ENCODE measurements around the gene HSPA1A. TPM values are rescaled to one million over a fixed set of nuclear protein-coding genes. Genes with fewer than 3 reads are reported as not detected.

Gene HSPA1A
- total and polyA plus RNA-seq, 9 of the 15 experiments (the other 6 are each of a cell fraction or from before 2014, with no cell fraction given), result 2.2 to 273 (median 107) TPM

DNA sequence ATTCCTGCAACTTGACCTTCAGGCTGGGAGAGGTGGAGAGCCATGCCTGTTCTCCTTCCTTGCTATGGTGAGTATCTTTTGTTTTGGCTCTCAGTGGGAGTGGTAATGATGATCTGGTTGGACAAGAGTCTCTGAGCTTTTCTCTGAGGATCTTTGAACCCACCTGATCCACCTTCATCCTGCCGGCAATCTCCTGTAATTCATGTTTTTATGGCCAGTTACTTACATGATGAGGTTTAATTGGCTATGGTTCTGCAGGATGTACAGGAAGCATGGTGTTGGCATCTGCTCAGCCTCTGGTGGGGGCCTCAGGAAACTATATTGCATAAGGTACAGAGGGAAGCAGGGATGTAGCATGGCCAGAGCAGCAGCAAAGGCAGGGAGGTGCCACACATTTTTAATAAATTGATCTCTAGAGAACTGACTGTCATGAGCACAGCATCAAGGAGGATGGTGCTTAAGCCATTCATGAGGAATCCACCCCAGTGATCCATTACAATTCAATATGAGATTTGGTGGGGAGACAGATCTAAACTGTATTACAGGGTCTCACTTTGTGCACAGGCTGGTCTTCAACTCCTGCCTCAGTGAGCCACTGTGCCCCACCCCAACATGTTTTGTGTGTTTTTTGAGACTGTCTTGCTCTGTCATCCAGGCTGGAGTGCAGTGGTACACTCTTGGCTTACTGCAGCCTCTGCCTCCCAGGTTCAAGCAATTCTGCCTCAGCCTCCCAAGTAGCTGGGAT lies 22.2 kb downstream of the HSPA1A start (continued):
- no peak for TF ChIP-seq TSHZ1 (CRISPR knock-in tag; IDR thresholded peaks at IDR 0.05)
- TF ChIP-seq, protein P1, sequence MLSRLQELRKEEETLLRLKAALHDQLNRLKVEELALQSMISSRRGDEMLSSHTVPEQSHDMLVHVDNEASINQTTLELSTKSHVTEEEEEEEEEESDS (CRISPR knock-in tag; IDR thresholded peaks at IDR 0.05), result no peak
- 0 out of 2 replicates have a peak, but pooled peaks have one; percentile 70 for TF ChIP-seq CAMTA2 (CRISPR knock-in tag; conservative IDR thresholded peaks at IDR 0.05)
- no peak for TF ChIP-seq MYNN (IDR thresholded peaks at IDR 0.05)
- TF ChIP-seq MYNN (CRISPR knock-in tag; IDR thresholded peaks at IDR 0.05), result no peak
- no peak for TF ChIP-seq PCBP2 (IDR thresholded peaks at IDR 0.05; ENCODE audit: low read depth, low read length, poor library complexity, severe bottlenecking)
- 0 out of 2 replicates have a peak, but pooled peaks have one; percentile 14 for TF ChIP-seq POLR2AphosphoS5 (IDR thresholded peaks at IDR 0.05; ENCODE audit: control insufficient read depth, insufficient read depth, low read depth, low read length)
- TF ChIP-seq, protein P2, sequence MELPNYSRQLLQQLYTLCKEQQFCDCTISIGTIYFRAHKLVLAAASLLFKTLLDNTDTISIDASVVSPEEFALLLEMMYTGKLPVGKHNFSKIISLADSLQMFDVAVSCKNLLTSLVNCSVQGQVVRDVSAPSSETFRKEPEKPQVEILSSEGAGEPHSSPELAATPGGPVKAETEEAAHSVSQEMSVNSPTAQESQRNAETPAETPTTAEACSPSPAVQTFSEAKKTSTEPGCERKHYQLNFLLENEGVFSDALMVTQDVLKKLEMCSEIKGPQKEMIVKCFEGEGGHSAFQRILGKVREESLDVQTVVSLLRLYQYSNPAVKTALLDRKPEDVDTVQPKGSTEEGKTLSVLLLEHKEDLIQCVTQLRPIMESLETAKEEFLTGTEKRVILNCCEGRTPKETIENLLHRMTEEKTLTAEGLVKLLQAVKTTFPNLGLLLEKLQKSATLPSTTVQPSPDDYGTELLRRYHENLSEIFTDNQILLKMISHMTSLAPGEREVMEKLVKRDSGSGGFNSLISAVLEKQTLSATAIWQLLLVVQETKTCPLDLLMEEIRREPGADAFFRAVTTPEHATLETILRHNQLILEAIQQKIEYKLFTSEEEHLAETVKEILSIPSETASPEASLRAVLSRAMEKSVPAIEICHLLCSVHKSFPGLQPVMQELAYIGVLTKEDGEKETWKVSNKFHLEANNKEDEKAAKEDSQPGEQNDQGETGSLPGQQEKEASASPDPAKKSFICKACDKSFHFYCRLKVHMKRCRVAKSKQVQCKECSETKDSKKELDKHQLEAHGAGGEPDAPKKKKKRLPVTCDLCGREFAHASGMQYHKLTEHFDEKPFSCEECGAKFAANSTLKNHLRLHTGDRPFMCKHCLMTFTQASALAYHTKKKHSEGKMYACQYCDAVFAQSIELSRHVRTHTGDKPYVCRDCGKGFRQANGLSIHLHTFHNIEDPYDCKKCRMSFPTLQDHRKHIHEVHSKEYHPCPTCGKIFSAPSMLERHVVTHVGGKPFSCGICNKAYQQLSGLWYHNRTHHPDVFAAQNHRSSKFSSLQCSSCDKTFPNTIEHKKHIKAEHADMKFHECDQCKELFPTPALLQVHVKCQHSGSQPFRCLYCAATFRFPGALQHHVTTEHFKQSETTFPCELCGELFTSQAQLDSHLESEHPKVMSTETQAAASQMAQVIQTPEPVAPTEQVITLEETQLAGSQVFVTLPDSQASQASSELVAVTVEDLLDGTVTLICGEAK (IDR thresholded peaks at IDR 0.05), result no peak
- TF ChIP-seq, protein P2 (CRISPR knock-in tag; IDR thresholded peaks at IDR 0.05), result no peak
